CD14-positive monocyte (primary cell): ENCODE results near the gene RALGAPB. TPM values are rescaled to one million over a fixed set of nuclear protein-coding genes. Genes with fewer than 3 reads are reported as not detected.

Source experiments
- DNase-seq, 3 donors: peaks; one replicate each; pipeline ENCODE4 v3.0.0-alpha.2; 2011 to 2022
- H2AFZ ChIP-seq: 2 replicates; pipeline ENCODE4 v1.6.0; 2012; ENCODE audit warnings: mild to moderate bottlenecking, low read depth, low read length, inconsistent platforms; ENCODE audit not compliant: insufficient read depth, poor library complexity, severe bottlenecking
- H3K27ac ChIP-seq, 2 donors: 1 replicate in 1 of 2; 2 replicates in 1 of 2; pipeline ENCODE4 v1.5.1; 2012 to 2013; ENCODE audit warnings: low read length in 2 of 2, control low read depth in 1 of 2, inconsistent platforms in 1 of 2, low read depth in 1 of 2, mild to moderate bottlenecking in 1 of 2
- H3K27me3 ChIP-seq, 2 donors: one replicate each; pipeline versions ENCODE4 v1.6.0 to v1.6.1; 2011 to 2013; ENCODE audit warnings: low read length in 2 of 2; ENCODE audit not compliant: control insufficient read depth in 2 of 2, insufficient read depth in 2 of 2
- H3K36me3 ChIP-seq, 2 donors: replicated peaks in 1 of 2; 1 replicate in 1 of 2; 2 replicates in 1 of 2; pipeline versions ENCODE4 v1.5.1 to v1.6.1; 2012 to 2013; ENCODE audit warnings: low read length in 2 of 2, control low read depth in 1 of 2, inconsistent platforms in 1 of 2, mild to moderate bottlenecking in 1 of 2; ENCODE audit not compliant: insufficient read depth in 2 of 2, control insufficient read depth in 1 of 2
- H3K4me1 ChIP-seq, 2 donors: 1 replicate in 1 of 2; 2 replicates in 1 of 2; pipeline versions ENCODE4 v1.5.1 to v1.6.1; 2012 to 2013; ENCODE audit warnings: low read length in 2 of 2, control low read depth in 1 of 2, inconsistent platforms in 1 of 2, mild to moderate bottlenecking in 1 of 2, moderate library complexity in 1 of 2; ENCODE audit not compliant: insufficient read depth in 2 of 2, control insufficient read depth in 1 of 2
- H3K4me2 ChIP-seq: replicated peaks from 2 replicates; pipeline ENCODE3; 2012; ENCODE audit warnings: low read length, moderate library complexity, mild to moderate bottlenecking; ENCODE audit not compliant: poor library complexity, severe bottlenecking; ENCODE audit errors: extremely low read depth
- H3K4me3 ChIP-seq, 3 experiments: fragments of 200-600 bp in 1 of 3; sonication (generic) in 1 of 3; replicated peaks in 1 of 3; 1 replicate in 2 of 3; 2 replicates in 1 of 3; pipeline ENCODE4 v1.5.1; 2011 to 2013; ENCODE audit warnings: low read length in 3 of 3, mild to moderate bottlenecking in 3 of 3, control low read depth in 2 of 3, low read depth in 2 of 3, inconsistent platforms in 1 of 3, moderate library complexity in 1 of 3
- H3K79me2 ChIP-seq: 2 replicates; pipeline ENCODE4 v1.6.0; 2012; ENCODE audit warnings: mild to moderate bottlenecking, control low read depth, inconsistent platforms, low read length, moderate library complexity; ENCODE audit not compliant: insufficient read depth
- H3K9ac ChIP-seq: 2 replicates; pipeline ENCODE4 v1.6.0; 2017; ENCODE audit warnings: low read length, mild to moderate bottlenecking; ENCODE audit not compliant: insufficient read depth, poor library complexity, severe bottlenecking
- H3K9me3 ChIP-seq, 2 donors: replicated peaks in 1 of 2; 1 replicate in 1 of 2; 2 replicates in 1 of 2; pipeline versions ENCODE4 v1.5.1 to v1.6.1; 2012 to 2013; ENCODE audit warnings: low read length in 2 of 2, control low read depth in 1 of 2; ENCODE audit not compliant: control insufficient read depth in 1 of 2, insufficient read depth in 1 of 2
- H4K20me1 ChIP-seq: 2 replicates; pipeline ENCODE4 v1.6.0; 2012; ENCODE audit warnings: mild to moderate bottlenecking, low read length, control low read depth, moderate library complexity; ENCODE audit not compliant: insufficient read depth
- H3K27ac Mint-ChIP-seq, 7 donors: one replicate each; pipeline ENCODE4 v1.8.0; 2020; ENCODE audit warnings: mild to moderate bottlenecking in 7 of 7, mixed read lengths in 7 of 7, moderate library complexity in 6 of 7, inconsistent platforms in 2 of 7
- H3K27me3 Mint-ChIP-seq, 3 donors: one replicate each; pipeline ENCODE4 v1.8.0; 2021 to 2022; ENCODE audit warnings: low read depth in 3 of 3, mild to moderate bottlenecking in 3 of 3, mixed read lengths in 3 of 3, moderate library complexity in 3 of 3, inconsistent platforms in 1 of 3
- H3K36me3 Mint-ChIP-seq, 2 donors: one replicate each; pipeline ENCODE4 v1.8.0; 2020; ENCODE audit warnings: mixed read lengths in 2 of 2, inconsistent platforms in 1 of 2, mild to moderate bottlenecking in 1 of 2
- H3K4me1 Mint-ChIP-seq: one replicate; pipeline ENCODE4 v1.8.0; 2020; ENCODE audit warnings: mild to moderate bottlenecking, mixed read lengths
- H3K4me3 Mint-ChIP-seq, 2 donors: one replicate each; pipeline ENCODE4 v1.8.0; 2020; ENCODE audit warnings: mild to moderate bottlenecking in 2 of 2, mixed read lengths in 2 of 2, moderate library complexity in 1 of 2
- H3K9me3 Mint-ChIP-seq, 7 donors: one replicate each; pipeline ENCODE4 v1.8.0; 2020 to 2022; ENCODE audit warnings: mixed read lengths in 7 of 7, mild to moderate bottlenecking in 6 of 7, moderate library complexity in 6 of 7, inconsistent platforms in 2 of 7
- CTCF ChIP-seq: fragments of 200-600 bp; IDR thresholded peaks from one replicate; pipeline ENCODE4 v1.8.0; 2022; ENCODE audit warnings: antibody characterized with exemption, mild to moderate bottlenecking
- WGBS: methylation state at CpG from one replicate; pipeline ENCODE4 v1.1.5; 2013; ENCODE audit warnings: missing lambda C conversion rate; ENCODE audit not compliant: insufficient coverage; 5-methylcytosine and 5-hydroxymethylcytosine counted together
- intact Hi-C, 2 donors: fragments of 100-400 bp; cut with micrococcal nuclease; formaldehyde crosslinking; loops; one replicate each; pipeline versions ENCODE4 v1.15.0 to v1.15.1; 2023
- polyA plus RNA-seq, 3 donors: library from polyadenylated mRNA; depleted of rRNA in 1 of 3; unstranded in 2 of 3; stranded (reverse) in 1 of 3; fragments of 300-500 nt in 2 of 3; fragments of >200 nt in 1 of 3; fragmentation: Illumina TruSeq in 2 of 3; gene quantifications; 1 replicate in 2 of 3; 2 replicates in 1 of 3; pipeline ENCODE4 v1.2.3, GENCODE V29; 2012 to 2021

The RALGAPB gene
- polyA plus RNA-seq, 3 donors = 4.7 to 15.5 (median 6.1) TPM

- no peaks in the 10 kb centered on the region for H3K4me1 ChIP-seq
- H3K27me3 ChIP-seq = no peaks in the 10 kb centered on the region
- WGBS = no CpG with 5 or more reads among the region's 3 CpGs
- no peaks in the 10 kb centered on the region for H3K79me2 ChIP-seq
- no peaks in the 10 kb centered on the region for H3K27me3 Mint-ChIP-seq
- no peak for TF ChIP-seq CTCF
- no peak overlapping the region for H3K4me3 Mint-ChIP-seq
- no peak overlapping the region for H3K4me3 ChIP-seq
- H3K36me3 ChIP-seq = peaks cover 83 to 99% of the 10 kb centered on the region in 2 donors
- no peaks in the 10 kb centered on the region for H3K4me1 Mint-ChIP-seq
- no peaks in the 10 kb centered on the region for H3K9me3 Mint-ChIP-seq
- no peaks in the 10 kb centered on the region for H3K9me3 ChIP-seq
- no peak overlapping the region for H3K27ac Mint-ChIP-seq
- no peak overlapping the region for H3K4me2 ChIP-seq
- peaks cover 59 to 62% of the 10 kb centered on the region in 2 donors for H3K36me3 Mint-ChIP-seq
- DNase-seq = no peak
- no peak overlapping the region for H2AFZ ChIP-seq
- H3K9ac ChIP-seq = no peak overlapping the region
- H4K20me1 ChIP-seq = no peaks in the 10 kb centered on the region
- intact Hi-C loops = no loop called here
- H3K27ac ChIP-seq = no peak overlapping the region
Measured at GRCh38 chr20:38547288-38548085, 74.8 kb downstream of the RALGAPB start.

- H2AFZ ChIP-seq = no peak overlapping the region
- DNase-seq = no peak
- Mint-ChIP-seq H3K4me1 (no peaks in the 10 kb centered on the region), H3K27me3 (no peaks in the 10 kb centered on the region), H3K9me3 (no peaks in the 10 kb centered on the region), H3K36me3 (peaks cover 50 to 52% of the 10 kb centered on the region in 2 donors), H3K4me3 (no peak overlapping the region), H3K27ac (no peak overlapping the region)
- no peaks in the 10 kb centered on the region for H3K4me1 ChIP-seq
- TF ChIP-seq CTCF = no peak
- H3K4me3 ChIP-seq = no peak overlapping the region
- H3K4me2 ChIP-seq = no peak overlapping the region
- H3K9me3 ChIP-seq = no peaks in the 10 kb centered on the region
- H3K27me3 ChIP-seq = no peaks in the 10 kb centered on the region
- no peak overlapping the region for H3K9ac ChIP-seq
- 100% methylated on average over 2 of the region's 3 CpGs for WGBS
- H3K27ac ChIP-seq = no peak overlapping the region
- H3K79me2 ChIP-seq = no peaks in the 10 kb centered on the region
- H4K20me1 ChIP-seq = no peaks in the 10 kb centered on the region
- peaks cover 83 to 99% of the 10 kb centered on the region in 2 donors for H3K36me3 ChIP-seq
- intact Hi-C loops = no loop called here
Measured at GRCh38 chr20:38548356-38549083, 75.9 kb downstream of the RALGAPB start.
